ENCODE measurements around the gene DLD. TPM values are rescaled to one million over a fixed set of nuclear protein-coding genes. Genes with fewer than 3 reads are reported as not detected.

The DLD gene
- total and polyA plus RNA-seq, 4 donors, result 48.8 to 69.4 (median 53.8) TPM

DNA sequence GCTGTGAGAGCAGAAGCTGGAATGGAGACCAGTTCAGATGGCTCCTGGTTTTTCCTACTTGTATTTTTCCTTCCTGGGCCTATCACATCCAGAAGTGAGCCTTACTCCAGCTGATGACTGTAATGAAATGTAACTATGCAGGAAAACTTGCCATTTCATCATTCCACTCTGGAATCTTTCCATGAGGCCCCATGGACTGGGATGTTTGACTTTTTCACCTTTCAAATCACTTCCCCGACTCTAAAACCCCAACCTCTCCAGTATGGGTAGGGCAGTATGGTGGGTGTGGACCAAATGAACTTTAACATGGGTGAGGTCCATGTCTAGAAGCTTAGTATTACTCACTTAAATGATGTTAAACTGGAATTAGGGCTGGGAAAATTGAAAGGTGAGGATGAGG, 40.3 kb upstream of the DLD start:
- 33% methylated on average over 1 of the region's 1 CpG for WGBS, 2 donors

DNA sequence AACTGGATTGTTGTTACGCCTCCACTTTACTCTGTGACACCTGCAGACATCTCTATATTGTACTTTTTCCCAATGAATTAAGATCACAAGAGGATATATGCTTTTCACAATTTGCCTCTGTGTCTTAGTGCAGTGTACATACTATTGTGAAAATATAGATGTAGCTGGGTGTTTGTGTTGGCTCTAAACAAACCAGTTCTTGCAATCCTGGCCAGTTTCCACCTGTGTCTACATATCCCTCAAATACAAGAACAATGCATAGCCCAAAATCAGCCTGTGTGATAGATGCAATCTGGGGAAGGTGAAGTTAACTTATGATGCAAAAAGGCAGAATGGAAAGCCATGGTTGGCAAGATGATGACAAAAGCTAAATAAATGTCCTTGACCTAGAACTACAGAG, 36.5 kb upstream of the DLD start:
- 95% methylated on average over 1 of the region's 1 CpG for WGBS, 2 donors
- no peak overlapping the region for H3K27ac ChIP-seq (ENCODE audit: low read depth in 1 of 2, low read length in 2 of 2)
- H3K27me3 ChIP-seq (ENCODE audit: control insufficient read depth in 1 of 2, insufficient read depth in 2 of 2, low read length in 1 of 2), result no peaks in the 10 kb centered on the region
- H3K4me3 ChIP-seq (ENCODE audit: low read length in 2 of 2), result no peak overlapping the region
- intact Hi-C loops (cut with DNase I), result no loop called here
- H3K36me3 ChIP-seq (ENCODE audit: control insufficient read depth in 1 of 2, insufficient read depth in 2 of 2, low read length in 1 of 2), result no peaks in the 10 kb centered on the region
- ATAC-seq (ENCODE audit: low FRiP score) (no peak), DNase-seq (no peak)
- no peaks in the 10 kb centered on the region for H3K4me1 ChIP-seq (ENCODE audit: control insufficient read depth in 1 of 2, insufficient read depth in 2 of 2, low read length in 2 of 2)
- H3K9me3 ChIP-seq (ENCODE audit: control insufficient read depth, low read length), result no peaks in the 10 kb centered on the region

More for the DNA sequence above, 40.3 kb upstream of the DLD start:
- Histone ChIP-seq H3K4me3 (ENCODE audit: low read length in 2 of 2) (no peak overlapping the region), H3K27ac (ENCODE audit: low read depth in 1 of 2, low read length in 2 of 2) (no peak overlapping the region), H3K27me3 (ENCODE audit: control insufficient read depth in 1 of 2, insufficient read depth in 2 of 2, low read length in 1 of 2) (no peaks in the 10 kb centered on the region), H3K4me1 (ENCODE audit: control insufficient read depth in 1 of 2, insufficient read depth in 2 of 2, low read length in 2 of 2) (no peaks in the 10 kb centered on the region), H3K9me3 (ENCODE audit: control insufficient read depth, low read length) (no peaks in the 10 kb centered on the region), H3K36me3 (ENCODE audit: control insufficient read depth in 1 of 2, insufficient read depth in 2 of 2, low read length in 1 of 2) (no peaks in the 10 kb centered on the region)
- ATAC-seq (ENCODE audit: low FRiP score), result no peak
- intact Hi-C loops (cut with DNase I), result no loop called here
- no peak for DNase-seq

DNA sequence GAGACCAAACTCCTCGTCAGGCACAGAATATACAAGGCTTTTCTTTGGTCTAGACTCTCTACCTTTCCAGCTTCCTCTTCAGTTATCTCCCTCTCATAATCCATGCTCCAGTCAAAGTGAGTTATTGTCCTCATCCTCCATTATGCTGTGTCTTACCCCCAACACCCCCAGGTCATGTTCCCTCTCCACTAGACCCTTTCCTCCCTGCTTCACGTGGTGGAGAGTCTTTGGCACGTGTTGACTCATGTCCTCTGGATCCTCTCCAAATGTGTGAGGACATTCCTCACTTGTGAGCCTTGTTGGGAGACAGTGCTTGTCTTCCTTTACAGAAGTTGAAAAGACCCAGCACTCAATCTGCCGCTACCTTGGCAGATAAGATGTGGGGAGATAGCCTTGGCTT, 36.0 kb upstream of the DLD start:
- Histone ChIP-seq H3K36me3 (ENCODE audit: control insufficient read depth in 1 of 2, insufficient read depth in 2 of 2, low read length in 1 of 2) (no peaks in the 10 kb centered on the region), H3K9me3 (ENCODE audit: control insufficient read depth, low read length) (no peaks in the 10 kb centered on the region), H3K4me1 (ENCODE audit: control insufficient read depth in 1 of 2, insufficient read depth in 2 of 2, low read length in 2 of 2) (no peaks in the 10 kb centered on the region), H3K27me3 (ENCODE audit: control insufficient read depth in 1 of 2, insufficient read depth in 2 of 2, low read length in 1 of 2) (no peaks in the 10 kb centered on the region), H3K27ac (ENCODE audit: low read depth in 1 of 2, low read length in 2 of 2) (no peak overlapping the region), H3K4me3 (ENCODE audit: low read length in 2 of 2) (no peak overlapping the region)
- intact Hi-C loops (cut with DNase I), result no loop called here
- DNase-seq, result no peak
- no peak for ATAC-seq (ENCODE audit: low FRiP score)
- WGBS, 2 donors, result 52 to 55% methylated on average over 4 of the region's 4 CpGs

- intact Hi-C loops (cut with DNase I), result no loop called here
- H3K4me3 ChIP-seq (ENCODE audit: low read length in 2 of 2), result no peak overlapping the region
- 61 to 80% methylated on average over 4 of the region's 4 CpGs for WGBS, 2 donors
- DNase-seq, result no peak
- H3K27ac ChIP-seq (ENCODE audit: low read depth in 1 of 2, low read length in 2 of 2), result no peak overlapping the region
- no peaks in the 10 kb centered on the region for H3K9me3 ChIP-seq (ENCODE audit: control insufficient read depth, low read length)
- H3K27me3 ChIP-seq (ENCODE audit: control insufficient read depth in 1 of 2, insufficient read depth in 2 of 2, low read length in 1 of 2), result no peaks in the 10 kb centered on the region
- no peaks in the 10 kb centered on the region for H3K36me3 ChIP-seq (ENCODE audit: control insufficient read depth in 1 of 2, insufficient read depth in 2 of 2, low read length in 1 of 2)
- ATAC-seq (ENCODE audit: low FRiP score), result no peak
- no peaks in the 10 kb centered on the region for H3K4me1 ChIP-seq (ENCODE audit: control insufficient read depth in 1 of 2, insufficient read depth in 2 of 2, low read length in 2 of 2)
Measured at GRCh38 chr7:107856806-107857540, 34.0 kb upstream of the DLD start.

DNA sequence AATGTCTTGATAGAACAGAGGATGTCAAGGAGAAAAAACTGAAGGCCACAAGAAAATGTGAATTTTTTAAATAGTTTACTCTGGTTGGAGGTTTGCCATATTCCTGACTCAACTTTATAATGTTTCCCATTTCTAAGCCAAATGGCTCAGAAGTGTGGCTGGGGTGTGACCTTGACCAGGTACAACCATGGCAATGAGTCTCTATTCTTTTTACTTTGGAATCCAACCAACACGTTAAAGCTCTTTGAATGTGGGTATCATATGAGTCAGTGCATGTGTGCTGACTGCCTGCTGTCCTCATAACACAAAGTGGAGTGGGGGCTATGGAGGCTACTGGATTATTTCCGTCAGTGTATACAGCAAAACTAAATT, 33.5 kb upstream of the DLD start:
- ATAC-seq (ENCODE audit: low FRiP score) (no peak), DNase-seq (no peak)
- WGBS, 2 donors, result 65 to 83% methylated on average over 2 of the region's 2 CpGs
- H3K4me3 ChIP-seq (ENCODE audit: low read length in 2 of 2), result no peak overlapping the region
- no peaks in the 10 kb centered on the region for H3K9me3 ChIP-seq (ENCODE audit: control insufficient read depth, low read length)
- H3K4me1 ChIP-seq (ENCODE audit: control insufficient read depth in 1 of 2, insufficient read depth in 2 of 2, low read length in 2 of 2), result no peaks in the 10 kb centered on the region
- no peaks in the 10 kb centered on the region for H3K27me3 ChIP-seq (ENCODE audit: control insufficient read depth in 1 of 2, insufficient read depth in 2 of 2, low read length in 1 of 2)
- H3K27ac ChIP-seq (ENCODE audit: low read depth in 1 of 2, low read length in 2 of 2), result no peak overlapping the region
- no peaks in the 10 kb centered on the region for H3K36me3 ChIP-seq (ENCODE audit: control insufficient read depth in 1 of 2, insufficient read depth in 2 of 2, low read length in 1 of 2)
- intact Hi-C loops (cut with DNase I), result no loop called here

DNA sequence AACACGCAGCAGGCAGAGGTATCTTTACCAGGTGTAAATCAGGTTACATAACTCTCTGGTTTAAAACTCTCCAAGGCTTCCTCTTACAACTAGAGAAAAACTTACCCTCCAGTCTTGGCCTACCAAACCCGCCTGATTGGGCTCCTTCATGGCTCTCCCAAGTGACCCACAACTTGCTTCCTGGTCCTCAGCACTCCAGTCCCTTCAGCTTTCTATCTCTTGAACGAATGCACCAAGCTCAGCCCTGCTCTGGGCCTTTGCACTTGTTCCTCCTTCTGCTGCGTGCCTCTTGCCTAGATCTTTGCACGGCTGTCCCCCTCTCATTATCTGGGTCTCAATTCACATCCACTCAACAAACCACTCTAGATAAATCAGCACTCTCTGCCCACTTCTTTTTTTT, 32.7 kb upstream of the DLD start:
- Histone ChIP-seq H3K27me3 (ENCODE audit: control insufficient read depth in 1 of 2, insufficient read depth in 2 of 2, low read length in 1 of 2) (no peaks in the 10 kb centered on the region), H3K4me3 (ENCODE audit: low read length in 2 of 2) (no peak overlapping the region), H3K27ac (ENCODE audit: low read depth in 1 of 2, low read length in 2 of 2) (no peak overlapping the region), H3K9me3 (ENCODE audit: control insufficient read depth, low read length) (no peaks in the 10 kb centered on the region), H3K36me3 (ENCODE audit: control insufficient read depth in 1 of 2, insufficient read depth in 2 of 2, low read length in 1 of 2) (no peaks in the 10 kb centered on the region), H3K4me1 (ENCODE audit: control insufficient read depth in 1 of 2, insufficient read depth in 2 of 2, low read length in 2 of 2) (no peaks in the 10 kb centered on the region)
- intact Hi-C loops (cut with DNase I), result no loop called here
- WGBS, 2 donors, result 87 to 92% methylated on average over 5 of the region's 5 CpGs
- DNase-seq, result no peak
- ATAC-seq (ENCODE audit: low FRiP score), result no peak

- DNase-seq, result no peak
Measured at GRCh38 chr7:107860279-107860961, 30.6 kb upstream of the DLD start.

GRCh38 chr7:107860981-107861652, 29.9 kb upstream of the DLD start:
- H3K27me3 ChIP-seq (ENCODE audit: control insufficient read depth in 1 of 2, insufficient read depth in 2 of 2, low read length in 1 of 2), result no peaks in the 10 kb centered on the region
- H3K36me3 ChIP-seq (ENCODE audit: control insufficient read depth in 1 of 2, insufficient read depth in 2 of 2, low read length in 1 of 2), result no peaks in the 10 kb centered on the region
- H3K9me3 ChIP-seq (ENCODE audit: control insufficient read depth, low read length), result no peaks in the 10 kb centered on the region
- H3K4me3 ChIP-seq (ENCODE audit: low read length in 2 of 2), result no peak overlapping the region
- intact Hi-C loops (cut with DNase I), result no loop called here
- DNase-seq (no peak), ATAC-seq (ENCODE audit: low FRiP score) (no peak)
- no peaks in the 10 kb centered on the region for H3K4me1 ChIP-seq (ENCODE audit: control insufficient read depth in 1 of 2, insufficient read depth in 2 of 2, low read length in 2 of 2)
- 57 to 65% methylated on average over 6 of the region's 6 CpGs for WGBS, 2 donors
- no peak overlapping the region for H3K27ac ChIP-seq (ENCODE audit: low read depth in 1 of 2, low read length in 2 of 2)

More at GRCh38 chr7:107860279-107860961, 30.6 kb upstream of the DLD start:
- no peaks in the 10 kb centered on the region for H3K4me1 ChIP-seq (ENCODE audit: control insufficient read depth in 1 of 2, insufficient read depth in 2 of 2, low read length in 2 of 2)
- H3K27ac ChIP-seq (ENCODE audit: low read depth in 1 of 2, low read length in 2 of 2), result no peak overlapping the region
- no peak overlapping the region for H3K4me3 ChIP-seq (ENCODE audit: low read length in 2 of 2)
- WGBS, 2 donors, result 84 to 87% methylated on average over 9 of the region's 9 CpGs
- no peak for ATAC-seq (ENCODE audit: low FRiP score)
- H3K27me3 ChIP-seq (ENCODE audit: control insufficient read depth in 1 of 2, insufficient read depth in 2 of 2, low read length in 1 of 2), result no peaks in the 10 kb centered on the region
- no peaks in the 10 kb centered on the region for H3K9me3 ChIP-seq (ENCODE audit: control insufficient read depth, low read length)
- intact Hi-C loops (cut with DNase I), result no loop called here
- H3K36me3 ChIP-seq (ENCODE audit: control insufficient read depth in 1 of 2, insufficient read depth in 2 of 2, low read length in 1 of 2), result no peaks in the 10 kb centered on the region

All from aorta (tissue), 5 donors.